Tibial nerve (tissue), 4 donors: ENCODE results near the gene EXOC2. TPM values are rescaled to one million over a fixed set of nuclear protein-coding genes. Genes with fewer than 3 reads are reported as not detected.

Experiments
- DNase-seq, 2 donors: peaks; one replicate each; pipeline ENCODE4 v3.0.0-alpha.2; 2019; ENCODE audit warnings: low spot score in 2 of 2
- H3K27ac ChIP-seq, 4 donors: fragments of 200-600 bp; sonication (generic) in 3 of 4; one replicate each; pipeline ENCODE4 v1.5.1; 2017 to 2019; ENCODE audit warnings: mild to moderate bottlenecking in 1 of 4
- H3K27me3 ChIP-seq, 2 donors: fragments of 200-600 bp; sonication (generic) in 1 of 2; one replicate each; pipeline versions ENCODE4 v1.5.1 to v1.6.0; 2017 to 2019
- H3K36me3 ChIP-seq, 3 donors: fragments of 200-600 bp; sonication (generic); one replicate each; pipeline ENCODE4 v1.5.1; 2018 to 2019
- H3K4me1 ChIP-seq, 4 donors: fragments of 200-600 bp; sonication (generic) in 3 of 4; one replicate each; pipeline ENCODE4 v1.5.1; 2017 to 2019
- H3K4me3 ChIP-seq, 4 donors: fragments of 200-600 bp; sonication (generic) in 3 of 4; one replicate each; pipeline ENCODE4 v1.5.1; 2017 to 2019; ENCODE audit warnings: mild to moderate bottlenecking in 1 of 4, moderate library complexity in 1 of 4
- H3K9me3 ChIP-seq, 4 donors: fragments of 200-600 bp; sonication (generic) in 3 of 4; one replicate each; pipeline ENCODE4 v1.5.1; 2017 to 2019
- CTCF ChIP-seq, 5 experiments: fragments of 200-600 bp in 3 of 5; fragments of 450-650 bp in 2 of 5; sonication (generic) in 3 of 5; IDR thresholded peaks; one replicate each; pipeline ENCODE4 v1.5.1; 2016 to 2019; ENCODE audit warnings: antibody characterized with exemption in 5 of 5, mild to moderate bottlenecking in 3 of 5, moderate library complexity in 2 of 5
- EP300 ChIP-seq, 2 donors: sonication (generic); formaldehyde crosslinking; IDR thresholded peaks; one replicate each; pipeline ENCODE4 v1.6.1; 2017; ENCODE audit warnings: antibody characterized with exemption in 2 of 2, mild to moderate bottlenecking in 1 of 2
- POLR2A ChIP-seq, 2 donors: fragments of 450-650 bp; IDR thresholded peaks; one replicate each; pipeline ENCODE4 v1.6.1; 2017; ENCODE audit warnings: antibody characterized with exemption in 2 of 2, mild to moderate bottlenecking in 2 of 2, moderate library complexity in 2 of 2
- WGBS, 2 donors: methylation state at CpG; one replicate each; pipeline ENCODE4 v1.1.5; 2018; 5-methylcytosine and 5-hydroxymethylcytosine counted together
- total RNA-seq, 4 donors: library from RNA; depleted of rRNA; stranded (reverse); fragments of >200 nt; gene quantifications; one replicate each; pipeline ENCODE4 v1.1.0, GENCODE V29; 2016

EXOC2 gene
- total RNA-seq, 4 donors from 2014 or later, result 20.8 to 30.0 (median 24.1) TPM

- H3K36me3 ChIP-seq, result peaks cover 0 to 86% (median 18%) of the 10 kb centered on the region in 3 donors
- no peak for DNase-seq
- no peak overlapping the region for H3K4me3 ChIP-seq
- WGBS, 2 donors, result 85 to 87% methylated on average over 12 of the region's 12 CpGs
- H3K4me1 ChIP-seq, result no peaks in the 10 kb centered on the region
- no peak overlapping the region for H3K27ac ChIP-seq
- H3K27me3 ChIP-seq, result no peaks in the 10 kb centered on the region
- TF ChIP-seq CTCF (IDR thresholded peaks at IDR 0.05) (no peak), EP300 (IDR thresholded peaks at IDR 0.05) (no peak), POLR2A (IDR thresholded peaks at IDR 0.05) (no peak)
- no peaks in the 10 kb centered on the region for H3K9me3 ChIP-seq
These were observed 141.0 kb downstream of the EXOC2 start for GRCh38 chr6:551829-552350.

GRCh38 chr6:551405-551804 lies 141.5 kb downstream of the EXOC2 start:
- Histone ChIP-seq H3K27me3 (no peaks in the 10 kb centered on the region), H3K36me3 (peaks cover 0 to 86% (median 18%) of the 10 kb centered on the region in 3 donors), H3K4me3 (no peak overlapping the region), H3K9me3 (no peaks in the 10 kb centered on the region), H3K4me1 (no peaks in the 10 kb centered on the region), H3K27ac (no peak overlapping the region)
- TF ChIP-seq EP300 (IDR thresholded peaks at IDR 0.05), result no peak
- TF ChIP-seq CTCF (IDR thresholded peaks at IDR 0.05), result no peak
- no peak for TF ChIP-seq POLR2A (IDR thresholded peaks at IDR 0.05)
- 62 to 65% methylated on average over 4 of the region's 4 CpGs for WGBS, 2 donors
- DNase-seq, result no peak

GRCh38 chr6:549906-550305 lies 143.0 kb downstream of the EXOC2 start:
- no peaks in the 10 kb centered on the region for H3K4me1 ChIP-seq
- no peak overlapping the region for H3K27ac ChIP-seq
- H3K36me3 ChIP-seq, result peaks cover 0 to 80% (median 9%) of the 10 kb centered on the region in 3 donors
- no peaks in the 10 kb centered on the region for H3K9me3 ChIP-seq
- DNase-seq, result no peak
- H3K4me3 ChIP-seq, result no peak overlapping the region
- TF ChIP-seq POLR2A (IDR thresholded peaks at IDR 0.05) (no peak), EP300 (IDR thresholded peaks at IDR 0.05) (no peak), CTCF (IDR thresholded peaks at IDR 0.05) (no peak)
- H3K27me3 ChIP-seq, result no peaks in the 10 kb centered on the region
- WGBS, 2 donors, result 92 to 93% methylated on average over 6 of the region's 6 CpGs

GRCh38 chr6:548517-548916 lies 144.4 kb downstream of the EXOC2 start:
- Histone ChIP-seq H3K36me3 (peaks cover 0 to 79% (median 12%) of the 10 kb centered on the region in 3 donors), H3K4me3 (no peak overlapping the region), H3K27ac (no peak overlapping the region), H3K27me3 (no peaks in the 10 kb centered on the region), H3K9me3 (no peaks in the 10 kb centered on the region), H3K4me1 (no peaks in the 10 kb centered on the region)
- WGBS, 2 donors, result 91 to 92% methylated on average over 6 of the region's 6 CpGs
- no peak for DNase-seq
- no peak for TF ChIP-seq POLR2A (IDR thresholded peaks at IDR 0.05)
- no peak for TF ChIP-seq CTCF (IDR thresholded peaks at IDR 0.05)
- no peak for TF ChIP-seq EP300 (IDR thresholded peaks at IDR 0.05)

GRCh38 chr6:548091-548490 lies 144.8 kb downstream of the EXOC2 start:
- Histone ChIP-seq H3K4me1 (no peaks in the 10 kb centered on the region), H3K27me3 (no peaks in the 10 kb centered on the region), H3K27ac (no peak overlapping the region), H3K36me3 (peaks cover 0 to 79% (median 9%) of the 10 kb centered on the region in 3 donors), H3K4me3 (no peak overlapping the region), H3K9me3 (no peaks in the 10 kb centered on the region)
- DNase-seq, result no peak
- TF ChIP-seq POLR2A (IDR thresholded peaks at IDR 0.05) (no peak), CTCF (IDR thresholded peaks at IDR 0.05) (no peak), EP300 (IDR thresholded peaks at IDR 0.05) (no peak)
- 82 to 87% methylated on average over 5 of the region's 5 CpGs for WGBS, 2 donors
